K562 (cell line): ENCODE measurements around the gene TMEM63C. TPM values are rescaled to one million over a fixed set of nuclear protein-coding genes. Genes with fewer than 3 reads are reported as not detected.
A peak's percentile ranks its signal among the peaks of the same experiment; 100 is the strongest.

Source experiments
- DACH1 ChIP-seq: fragments of 450-650 bp; IDR thresholded peaks from 2 replicates; pipeline ENCODE4 v1.6.1; 2018; ENCODE audit not compliant: partially characterized antibody
- E2F5 ChIP-seq: sonication (generic); formaldehyde crosslinking; IDR thresholded peaks from 2 replicates; pipeline ENCODE4 v1.8.0; 2022; ENCODE audit warnings: mild to moderate bottlenecking, missing genetic modification reagents
- LCOR ChIP-seq: sonication (generic); formaldehyde crosslinking; IDR thresholded peaks from 2 replicates; pipeline ENCODE4 v1.8.0; 2022; ENCODE audit warnings: mild to moderate bottlenecking, missing genetic modification reagents
- RFX1 ChIP-seq: fragments of 450-650 bp; IDR thresholded peaks from 2 replicates; pipeline ENCODE4 v1.6.1; 2016; ENCODE audit warnings: mild to moderate bottlenecking, moderate library complexity
- SP1 ChIP-seq: sonication (generic); formaldehyde crosslinking; IDR thresholded peaks from 2 replicates; pipeline ENCODE4 v1.8.1; 2022; ENCODE audit warnings: mild to moderate bottlenecking, missing genetic modification reagents
- SRSF9 ChIP-seq: fragments of 200-400 bp; formaldehyde crosslinking; IDR thresholded peaks from 2 replicates; pipeline ENCODE4 v1.6.1; 2017; ENCODE audit warnings: low read depth, low read length, borderline replicate concordance
- USF1 ChIP-seq: sonication (generic); formaldehyde crosslinking; IDR thresholded peaks from 2 replicates; pipeline ENCODE4 v1.9.0; 2022; ENCODE audit warnings: mild to moderate bottlenecking, missing genetic modification reagents
- ZC3H4 ChIP-seq: sonication (generic); formaldehyde crosslinking; IDR thresholded peaks from 2 replicates; pipeline ENCODE4 v1.9.0; 2021; ENCODE audit warnings: missing genetic modification reagents, borderline replicate concordance
- ZFP91 ChIP-seq: sonication (generic); formaldehyde crosslinking; IDR thresholded peaks from 2 replicates; pipeline ENCODE4 v1.8.0; 2022; ENCODE audit warnings: mild to moderate bottlenecking, missing genetic modification reagents
- ZNF3 ChIP-seq: fragments of 250-450 bp; sonication (Bioruptor Pico); IDR thresholded peaks from 2 replicates; pipeline ENCODE4 v1.5.0; 2021; ENCODE audit warnings: mild to moderate bottlenecking, moderate library complexity
- ZNF609 ChIP-seq: sonication (generic); formaldehyde crosslinking; IDR thresholded peaks from 2 replicates; pipeline ENCODE4 v1.8.1; 2023; ENCODE audit warnings: missing genetic modification reagents, mild to moderate bottlenecking, borderline replicate concordance
- ZNF76 ChIP-seq: fragments of 250-450 bp; sonication (Bioruptor Pico); IDR thresholded peaks from 2 replicates; pipeline ENCODE4 v1.4.0; 2020; ENCODE audit warnings: mild to moderate bottlenecking, moderate library complexity, borderline replicate concordance
- polyA plus RNA-seq, 8 experiments: library from polyadenylated mRNA; depleted of rRNA in 4 of 8; stranded (reverse) in 5 of 8; unstranded in 3 of 8; fragments of >200 nt; fragmentation: Nextera tagmentation in 2 of 8; fragmentation: Illumina TruSeq in 1 of 8; extraction: Ambion mirVana in 2 of 8; extraction: Trizol in 1 of 8; gene quantifications; 2 replicates each; pipeline versions ENCODE4 v1.2.1 to v1.2.3, GENCODE V29; 2011 to 2014; ENCODE audit warnings: inconsistent platforms in 1 of 8, missing spikeins in 1 of 8
- total RNA-seq, 7 experiments: library from RNA; depleted of rRNA in 6 of 7; stranded (reverse); fragments of >200 nt in 6 of 7; fragmentation: Illumina TruSeq in 2 of 7; extraction: Trizol in 2 of 7; gene quantifications; 2 replicates each; pipeline versions ENCODE4 v1.2.1 to v1.2.3, GENCODE V29; 2011 to 2021; ENCODE audit warnings: low replicate concordance in 1 of 7
- TF ChIP-seq, protein P1 (sequence below): fragments of 250-450 bp; sonication (Bioruptor Pico); IDR thresholded peaks from 2 replicates; pipeline ENCODE4 v1.8.0; 2022; ENCODE audit warnings: inconsistent platforms
- TF ChIP-seq, protein P2 (sequence below): fragments of 250-450 bp; sonication (Bioruptor Pico); IDR thresholded peaks from 2 replicates; pipeline ENCODE4 v1.5.0; 2020; ENCODE audit warnings: mild to moderate bottlenecking

The TMEM63C gene
- total and polyA plus RNA-seq, 9 of the 15 experiments (the other 6 are each of a cell fraction or from before 2014, with no cell fraction given): 0.07 TPM; not detected in 8

DNA sequence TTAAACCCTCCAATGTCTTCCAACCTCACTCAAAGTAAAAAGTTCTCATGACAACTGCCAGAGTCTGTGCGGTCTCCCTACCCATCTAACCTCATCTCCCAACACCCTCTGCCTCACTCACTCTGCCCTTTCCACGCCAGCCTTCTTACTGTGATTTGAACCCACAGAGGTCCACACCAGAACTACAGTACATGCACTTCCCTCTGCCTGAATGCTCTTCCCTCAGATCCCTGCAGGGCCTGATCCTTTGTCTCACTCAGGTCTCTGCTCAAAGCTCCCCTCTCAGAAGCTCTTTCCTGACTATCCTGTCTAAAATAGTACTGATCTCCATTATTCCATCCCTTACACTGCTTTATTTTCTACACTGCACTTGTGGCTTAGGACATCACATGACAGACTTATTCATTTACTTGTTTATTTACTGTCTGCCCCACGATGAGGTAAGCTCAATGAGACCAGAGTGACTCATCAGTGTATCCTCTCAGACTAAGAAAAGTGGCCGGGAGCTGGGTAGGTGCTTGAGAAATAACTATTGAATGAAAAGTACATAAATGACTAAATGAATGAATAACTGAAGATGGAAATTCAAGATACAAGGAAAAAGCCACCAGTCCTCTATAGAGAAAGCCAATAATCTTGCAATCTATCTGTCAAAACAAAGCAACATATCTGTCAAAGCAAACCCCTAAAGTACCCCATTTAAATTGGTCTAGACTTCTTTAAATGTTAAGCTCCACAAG is 122.0 kb downstream of the TMEM63C start (continued):
- TF ChIP-seq, protein P1, sequence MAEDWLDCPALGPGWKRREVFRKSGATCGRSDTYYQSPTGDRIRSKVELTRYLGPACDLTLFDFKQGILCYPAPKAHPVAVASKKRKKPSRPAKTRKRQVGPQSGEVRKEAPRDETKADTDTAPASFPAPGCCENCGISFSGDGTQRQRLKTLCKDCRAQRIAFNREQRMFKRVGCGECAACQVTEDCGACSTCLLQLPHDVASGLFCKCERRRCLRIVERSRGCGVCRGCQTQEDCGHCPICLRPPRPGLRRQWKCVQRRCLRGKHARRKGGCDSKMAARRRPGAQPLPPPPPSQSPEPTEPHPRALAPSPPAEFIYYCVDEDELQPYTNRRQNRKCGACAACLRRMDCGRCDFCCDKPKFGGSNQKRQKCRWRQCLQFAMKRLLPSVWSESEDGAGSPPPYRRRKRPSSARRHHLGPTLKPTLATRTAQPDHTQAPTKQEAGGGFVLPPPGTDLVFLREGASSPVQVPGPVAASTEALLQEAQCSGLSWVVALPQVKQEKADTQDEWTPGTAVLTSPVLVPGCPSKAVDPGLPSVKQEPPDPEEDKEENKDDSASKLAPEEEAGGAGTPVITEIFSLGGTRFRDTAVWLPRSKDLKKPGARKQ: no peak
- TF ChIP-seq ZC3H4: no peak
- TF ChIP-seq DACH1: no peak
- no peak for TF ChIP-seq RFX1
- TF ChIP-seq, protein P2, sequence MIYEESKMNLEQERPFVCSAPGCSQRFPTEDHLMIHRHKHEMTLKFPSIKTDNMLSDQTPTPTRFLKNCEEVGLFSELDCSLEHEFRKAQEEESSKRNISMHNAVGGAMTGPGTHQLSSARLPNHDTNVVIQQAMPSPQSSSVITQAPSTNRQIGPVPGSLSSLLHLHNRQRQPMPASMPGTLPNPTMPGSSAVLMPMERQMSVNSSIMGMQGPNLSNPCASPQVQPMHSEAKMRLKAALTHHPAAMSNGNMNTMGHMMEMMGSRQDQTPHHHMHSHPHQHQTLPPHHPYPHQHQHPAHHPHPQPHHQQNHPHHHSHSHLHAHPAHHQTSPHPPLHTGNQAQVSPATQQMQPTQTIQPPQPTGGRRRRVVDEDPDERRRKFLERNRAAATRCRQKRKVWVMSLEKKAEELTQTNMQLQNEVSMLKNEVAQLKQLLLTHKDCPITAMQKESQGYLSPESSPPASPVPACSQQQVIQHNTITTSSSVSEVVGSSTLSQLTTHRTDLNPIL: no peak
- no peak for TF ChIP-seq LCOR (CRISPR knock-in tag)
- TF ChIP-seq ZFP91 (CRISPR knock-in tag): no peak
- no peak for TF ChIP-seq ZNF76 (CRISPR knock-in tag)
- no peak for TF ChIP-seq E2F5
- no peak for TF ChIP-seq SP1 (CRISPR knock-in tag)
- TF ChIP-seq SRSF9: no peak
- TF ChIP-seq ZNF3 (CRISPR knock-in tag): no peak
- TF ChIP-seq ZNF609: no peak
- peak; percentile 56 for TF ChIP-seq USF1 (CRISPR knock-in tag)
